ENCODE measurements around the gene HORMAD2.

HORMAD2 gene

DNA sequence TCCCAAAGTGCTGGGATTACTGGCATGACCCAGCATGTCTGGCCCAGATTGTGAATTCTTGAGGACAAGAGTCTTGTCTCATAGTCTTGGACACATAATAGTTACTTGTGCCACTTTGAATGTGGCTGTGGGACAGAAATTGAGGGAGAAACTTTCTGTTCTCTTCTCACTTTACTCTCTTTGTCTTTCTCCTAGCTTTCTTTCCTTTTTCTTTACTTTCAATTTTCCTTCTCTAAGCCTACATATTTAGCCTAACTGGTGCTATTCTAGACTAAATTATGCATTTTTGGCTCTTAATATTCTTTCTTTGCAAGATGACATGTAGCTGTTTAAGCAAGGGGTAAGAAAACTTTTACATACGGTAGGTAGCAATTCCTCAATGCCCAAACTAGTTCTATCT, 33.2 kb downstream of the HORMAD2 start:
- no peak for DNase-seq (ENCODE audit: low spot score)

DNA sequence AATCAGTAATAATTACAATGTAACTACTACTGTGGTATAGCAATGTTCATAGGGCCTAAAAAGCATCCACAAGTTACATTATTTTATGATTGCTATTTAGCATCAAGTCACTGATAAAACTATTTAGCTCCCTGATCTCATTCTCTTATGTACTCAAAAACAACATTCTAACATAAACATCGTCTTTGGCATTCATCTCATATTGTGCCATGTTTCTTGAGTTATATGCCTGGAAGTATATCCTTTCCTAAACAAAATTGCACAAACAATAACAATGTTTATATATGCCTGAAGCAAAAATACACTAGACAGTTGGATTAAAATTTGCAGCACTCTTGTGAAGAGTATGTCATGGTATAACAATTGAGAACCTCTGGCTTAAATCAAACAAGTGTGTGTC, 34.1 kb downstream of the HORMAD2 start:
- DNase-seq (ENCODE audit: low spot score) = no peak

DNA sequence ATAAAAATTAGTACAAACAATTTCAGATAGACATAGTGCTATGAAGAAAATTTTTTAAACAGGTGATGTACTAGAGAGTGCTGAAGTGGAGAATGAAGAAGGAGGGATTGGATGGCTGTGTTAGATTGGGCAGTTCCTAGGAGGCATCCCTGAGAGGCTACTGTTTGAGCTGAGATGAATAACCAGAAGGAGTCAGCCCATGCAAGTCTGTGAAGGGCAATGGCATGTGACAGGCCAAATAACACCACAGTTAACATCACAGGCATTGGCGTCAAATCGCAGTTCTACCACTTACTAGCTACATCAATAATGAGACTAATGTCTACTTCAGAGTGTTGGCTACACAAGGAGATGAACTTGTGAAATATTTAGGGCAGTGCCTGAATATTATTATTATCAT, 35.4 kb downstream of the HORMAD2 start:
- DNase-seq (ENCODE audit: low spot score) = no peak

DNA sequence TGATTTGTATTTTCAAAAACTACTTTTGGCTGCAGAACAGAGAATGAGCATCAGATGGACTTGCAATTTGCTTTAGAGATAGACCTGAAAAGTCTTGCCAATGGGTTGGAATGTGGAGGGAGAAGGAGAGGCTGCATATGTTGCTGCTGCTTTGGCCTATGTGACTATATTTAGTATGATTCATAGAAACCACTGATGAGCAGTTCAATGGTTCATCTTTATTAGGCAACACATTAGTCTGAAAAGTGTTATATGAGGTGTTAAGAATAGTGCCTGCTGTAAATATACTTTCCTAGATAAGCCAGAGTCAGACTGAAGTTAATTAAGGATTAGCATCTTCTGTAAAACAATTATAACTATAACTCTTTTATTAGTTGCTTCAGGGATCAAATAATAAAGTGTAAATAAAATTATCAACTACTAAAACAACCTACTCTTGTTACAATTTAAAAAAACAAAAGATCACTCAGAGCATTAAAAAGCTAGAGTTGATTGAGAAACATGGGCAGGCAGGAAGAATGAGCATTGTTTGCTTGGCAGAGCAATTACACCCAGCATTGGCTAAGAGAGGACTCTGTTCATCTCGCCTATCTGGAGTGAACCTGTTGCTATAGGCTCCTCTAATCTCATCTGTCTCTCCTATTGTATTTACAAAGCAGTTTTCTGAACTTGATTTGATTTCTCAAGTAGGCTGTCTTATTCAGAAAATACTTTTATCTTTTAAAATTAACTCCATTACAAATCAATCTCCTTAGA, 36.3 kb downstream of the HORMAD2 start:
- DNase-seq (ENCODE audit: low spot score) = no peak

DNA sequence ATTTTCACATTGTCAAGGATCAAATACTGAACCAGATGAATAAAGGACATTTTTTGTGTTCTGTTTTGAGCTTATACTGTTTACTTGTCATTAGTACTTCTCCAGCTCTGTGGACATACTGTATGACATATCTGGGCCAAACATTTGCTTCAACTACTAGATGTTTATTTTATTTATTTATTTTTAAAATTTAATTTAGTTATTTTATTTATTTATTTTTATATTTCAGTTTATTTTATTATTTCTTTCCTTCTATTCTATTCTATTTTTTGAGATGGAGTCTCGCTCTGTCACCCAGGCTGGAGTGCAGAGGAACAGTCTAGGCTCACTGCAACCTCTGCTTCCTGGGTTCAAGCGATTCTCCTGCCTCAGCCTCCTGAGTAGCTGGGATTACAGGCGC, 37.0 kb downstream of the HORMAD2 start:
- no peak for DNase-seq (ENCODE audit: low spot score)

DNA sequence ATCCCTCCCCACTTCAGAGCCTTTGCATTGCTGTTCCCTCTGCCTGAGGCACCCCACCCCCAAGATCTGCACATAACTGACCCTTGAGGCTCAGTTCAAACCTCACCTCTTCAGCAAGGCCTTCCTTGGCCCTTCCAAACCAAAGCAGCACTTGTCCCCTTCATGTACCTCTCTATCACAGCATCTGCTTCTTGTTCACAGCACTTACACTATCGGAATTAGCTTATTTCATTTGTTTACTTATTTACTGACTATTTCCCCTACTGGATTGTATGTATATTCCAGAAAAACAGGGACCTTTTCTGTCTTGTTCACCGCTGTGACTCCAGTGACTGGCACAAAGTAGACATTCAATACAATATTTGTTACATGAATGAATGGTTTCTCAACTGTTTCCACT, 38.0 kb downstream of the HORMAD2 start:
- no peak for DNase-seq (ENCODE audit: low spot score)

DNA sequence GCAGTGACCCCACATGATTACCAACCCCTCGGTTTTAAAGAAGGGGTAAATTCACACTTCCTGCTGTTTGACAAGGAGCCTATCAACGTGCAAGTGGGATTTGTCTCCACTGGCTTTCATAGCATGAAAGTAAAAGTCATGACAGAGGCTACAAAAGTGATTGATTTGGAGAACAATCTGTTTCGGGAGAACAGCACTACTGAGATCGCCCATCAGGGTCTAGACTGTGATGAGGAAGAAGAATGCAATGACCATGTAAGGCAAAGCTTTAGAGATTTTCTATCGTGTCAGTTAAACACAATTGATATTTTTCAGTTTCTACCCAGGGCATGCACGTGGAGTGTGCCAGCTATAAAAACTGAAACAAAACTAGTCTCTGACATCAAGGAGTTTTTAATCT, 41.7 kb downstream of the HORMAD2 start:
- DNase-seq (ENCODE audit: low spot score) = no peak

DNA sequence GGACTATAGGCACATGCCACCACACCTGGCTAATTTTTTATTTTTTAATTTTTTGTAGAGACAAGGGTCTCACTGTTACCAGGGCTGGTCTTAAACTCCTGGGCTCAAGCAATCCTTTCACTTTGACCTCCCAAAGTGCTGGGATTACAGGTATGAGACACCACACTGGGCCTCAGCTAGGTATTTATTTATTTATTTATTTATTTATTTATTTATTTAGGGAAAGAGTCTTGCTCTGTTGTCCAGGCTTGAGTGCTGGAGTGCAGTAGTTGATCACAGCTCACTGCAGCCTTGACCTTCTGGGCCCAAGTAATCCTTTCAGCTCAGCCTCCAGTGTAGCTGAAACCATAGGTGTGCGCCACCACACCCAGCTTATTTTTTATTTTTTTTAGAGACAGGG, 43.2 kb downstream of the HORMAD2 start:
- DNase-seq (ENCODE audit: low spot score) = no peak

DNA sequence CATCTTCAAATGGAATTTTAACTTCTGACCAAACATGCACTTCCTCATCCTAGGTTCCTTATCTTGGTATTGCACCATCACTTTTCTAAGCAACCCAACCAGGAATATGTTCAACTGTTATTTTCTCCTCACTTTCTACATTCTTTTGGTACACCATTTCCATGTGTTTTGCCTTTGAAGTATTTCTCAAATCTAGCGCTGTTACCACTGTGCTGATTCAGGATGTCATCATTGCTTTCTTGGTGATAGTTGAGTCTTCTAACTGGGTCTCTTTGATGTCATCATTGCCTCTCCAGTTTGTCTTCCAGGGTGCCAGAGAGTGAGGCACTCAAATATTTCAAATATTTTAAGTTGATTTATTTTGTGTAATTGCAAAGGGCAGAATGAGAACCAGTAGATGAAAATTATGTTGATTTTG, 47.5 kb downstream of the HORMAD2 start:
- DNase-seq (ENCODE audit: low spot score) = no peak

DNA sequence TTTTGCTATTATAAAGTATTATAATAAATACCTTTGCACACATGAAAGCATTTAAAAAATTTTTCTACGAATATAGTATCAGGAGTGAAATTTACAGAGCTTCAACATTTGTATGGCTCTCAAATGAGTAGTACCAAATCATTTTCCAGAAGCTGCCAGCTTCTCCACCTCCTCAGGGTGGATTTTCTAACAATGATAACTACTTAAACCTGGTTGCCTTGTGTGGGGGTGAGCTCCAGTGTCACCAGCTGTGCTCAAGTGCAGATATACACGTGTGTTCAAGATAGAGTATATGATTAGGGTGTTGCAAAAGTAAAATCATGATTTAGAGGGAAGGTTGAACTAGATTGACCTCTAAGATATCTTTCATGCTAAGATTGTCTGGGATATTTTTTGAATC, 48.2 kb downstream of the HORMAD2 start:
- DNase-seq (ENCODE audit: low spot score) = no peak

DNA sequence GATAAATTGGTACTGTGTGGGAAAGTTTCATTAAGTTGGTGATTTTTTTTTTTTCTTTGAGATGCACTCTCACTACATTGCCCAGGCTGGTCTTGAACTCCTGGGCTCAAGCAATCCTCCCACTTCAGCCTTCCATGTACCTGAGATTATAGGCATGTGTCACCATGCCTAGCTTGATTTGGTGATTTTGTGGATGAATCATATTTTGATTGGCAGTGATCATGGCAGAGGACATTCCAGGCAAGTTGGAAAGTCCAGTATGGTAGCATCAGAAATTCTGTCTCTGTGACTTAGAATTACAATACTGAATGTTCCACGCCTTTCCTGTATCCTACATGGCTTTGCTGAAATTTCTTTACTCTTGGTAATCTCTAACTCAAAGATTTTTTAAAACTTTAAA, 49.4 kb downstream of the HORMAD2 start:
- no peak for DNase-seq (ENCODE audit: low spot score)

DNA sequence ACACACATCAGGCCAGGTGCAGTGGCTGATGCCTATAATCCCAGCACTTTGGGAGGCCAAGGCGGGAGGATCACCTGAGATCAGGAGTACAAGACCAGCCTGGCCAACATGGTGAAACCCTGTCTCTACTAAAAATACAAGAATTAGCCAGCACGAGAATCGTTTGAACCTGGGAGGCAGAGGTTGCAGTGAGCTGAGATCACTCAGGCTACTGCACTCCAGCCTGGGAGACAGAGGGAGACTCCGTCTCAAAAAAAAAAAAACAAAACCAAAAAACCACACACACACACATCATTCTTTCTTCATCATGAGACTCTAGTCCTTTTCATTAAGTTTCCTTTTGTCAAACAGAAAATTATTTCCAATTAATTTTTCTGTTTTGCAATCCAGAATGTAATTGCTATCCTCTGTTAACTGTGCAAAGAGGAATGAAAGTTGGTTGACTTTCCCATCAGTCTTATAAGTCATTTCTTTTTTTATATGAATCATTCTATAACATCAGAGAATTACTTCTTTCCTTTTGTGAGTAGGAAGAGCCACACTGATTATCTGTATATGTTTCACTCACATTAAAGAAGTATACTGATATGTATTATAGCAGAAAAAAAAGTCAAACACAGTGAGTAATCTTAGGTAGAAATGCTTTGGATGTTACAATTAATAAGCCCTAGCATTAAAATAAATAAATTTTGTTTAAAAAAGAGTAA, 52.2 kb downstream of the HORMAD2 start:
- DNase-seq (ENCODE audit: low spot score) = no peak

DNA sequence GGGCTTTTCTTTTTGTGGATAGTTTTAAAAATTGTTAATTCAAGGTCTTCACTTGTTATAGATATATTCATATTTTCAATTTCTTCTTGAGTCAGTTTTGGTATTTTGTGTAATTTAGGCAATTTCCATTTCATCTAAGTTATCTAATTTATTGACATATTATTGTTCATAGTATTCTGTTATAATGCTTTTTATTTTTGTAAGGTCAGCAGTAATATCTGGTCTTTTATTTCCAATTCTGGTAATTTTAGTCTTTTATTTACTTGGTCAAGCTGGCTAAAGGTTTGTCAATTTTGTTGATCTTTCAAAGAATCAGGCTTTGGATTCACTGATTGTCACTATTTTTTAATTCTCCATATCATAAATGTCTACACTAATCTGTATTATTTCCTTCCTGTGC, 60.1 kb downstream of the HORMAD2 start:
- DNase-seq (ENCODE audit: low spot score) = no peak

DNA sequence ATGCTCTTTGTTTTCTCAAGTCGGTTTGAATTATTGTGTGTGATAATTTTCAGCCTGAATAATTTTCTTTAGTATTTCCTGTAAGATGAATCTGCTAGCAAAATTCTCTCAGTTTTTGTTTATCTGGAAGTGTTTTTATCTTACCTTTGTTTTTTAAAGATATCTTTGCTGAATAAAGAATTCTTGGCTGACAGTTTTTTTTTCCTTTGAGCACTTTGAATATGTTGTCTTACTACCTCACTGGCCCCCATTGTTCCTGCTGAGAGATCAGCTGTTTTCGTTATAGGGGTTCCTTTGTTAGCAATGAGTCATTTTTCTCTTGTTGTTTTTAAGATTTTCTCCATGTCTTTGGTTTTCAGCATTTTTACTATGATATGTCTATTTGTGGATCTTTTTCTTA, 63.0 kb downstream of the HORMAD2 start:
- no peak for DNase-seq (ENCODE audit: low spot score)

DNA sequence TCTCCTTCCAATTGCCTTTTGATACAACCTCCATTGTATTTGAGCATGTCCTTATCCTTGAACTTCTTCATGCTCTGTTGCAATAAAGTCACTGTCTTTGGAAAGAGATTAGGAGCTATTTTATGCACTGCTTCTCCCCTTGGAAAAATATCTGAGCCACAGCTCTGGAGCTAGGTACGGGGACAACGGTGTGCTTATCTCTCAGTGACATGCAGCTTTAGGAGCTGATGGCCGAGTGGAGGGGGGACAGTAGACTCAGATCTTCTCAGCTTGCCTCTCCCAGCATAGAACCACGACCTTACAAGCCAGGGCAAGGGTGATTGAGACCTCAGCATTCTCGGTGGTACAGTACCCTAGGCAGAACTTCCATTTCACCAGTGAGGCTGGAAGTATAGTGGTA, 64.1 kb downstream of the HORMAD2 start:
- no peak for DNase-seq (ENCODE audit: low spot score)

DNA sequence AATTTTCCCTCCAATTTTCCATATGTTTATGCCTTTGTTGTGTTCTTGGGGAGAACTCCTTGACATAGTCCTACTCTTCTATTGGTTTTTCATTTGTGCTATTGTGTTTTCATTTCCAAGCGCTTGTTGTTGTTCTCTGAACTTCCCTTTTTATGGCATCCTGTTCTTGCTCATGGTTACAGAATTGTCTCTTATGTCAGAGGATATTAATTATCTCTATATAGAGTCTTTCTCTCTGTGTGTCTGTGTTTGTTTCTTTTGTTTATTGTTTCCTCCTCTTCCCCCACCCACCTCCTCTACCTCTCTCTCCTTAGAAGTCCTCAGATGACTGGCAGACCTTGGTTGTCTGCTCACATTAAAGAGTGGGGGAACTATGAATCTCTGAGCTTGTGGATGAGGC, 69.9 kb downstream of the HORMAD2 start:
- no peak for DNase-seq (ENCODE audit: low spot score)

DNA sequence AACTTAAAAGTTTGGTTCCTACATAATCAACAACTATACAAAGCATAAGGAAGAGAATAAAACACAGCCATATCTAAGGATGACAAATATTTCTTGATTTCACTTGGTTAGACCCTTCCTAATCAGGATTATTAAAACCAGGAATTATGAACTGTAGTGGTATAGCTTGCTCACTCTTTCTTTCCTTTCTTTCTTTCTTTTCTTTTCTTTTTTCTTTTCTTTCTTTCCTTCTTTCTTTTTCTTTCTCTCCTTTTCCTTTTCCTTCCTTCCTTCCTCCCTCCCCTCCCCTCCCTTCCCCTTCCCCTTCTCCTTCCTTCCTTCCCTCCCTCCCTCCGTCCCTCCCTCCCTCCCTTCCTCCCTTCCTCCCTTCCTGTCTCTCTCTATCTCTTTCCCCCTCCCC, 78.0 kb downstream of the HORMAD2 start:
- no peak for DNase-seq (ENCODE audit: low spot score)

DNA sequence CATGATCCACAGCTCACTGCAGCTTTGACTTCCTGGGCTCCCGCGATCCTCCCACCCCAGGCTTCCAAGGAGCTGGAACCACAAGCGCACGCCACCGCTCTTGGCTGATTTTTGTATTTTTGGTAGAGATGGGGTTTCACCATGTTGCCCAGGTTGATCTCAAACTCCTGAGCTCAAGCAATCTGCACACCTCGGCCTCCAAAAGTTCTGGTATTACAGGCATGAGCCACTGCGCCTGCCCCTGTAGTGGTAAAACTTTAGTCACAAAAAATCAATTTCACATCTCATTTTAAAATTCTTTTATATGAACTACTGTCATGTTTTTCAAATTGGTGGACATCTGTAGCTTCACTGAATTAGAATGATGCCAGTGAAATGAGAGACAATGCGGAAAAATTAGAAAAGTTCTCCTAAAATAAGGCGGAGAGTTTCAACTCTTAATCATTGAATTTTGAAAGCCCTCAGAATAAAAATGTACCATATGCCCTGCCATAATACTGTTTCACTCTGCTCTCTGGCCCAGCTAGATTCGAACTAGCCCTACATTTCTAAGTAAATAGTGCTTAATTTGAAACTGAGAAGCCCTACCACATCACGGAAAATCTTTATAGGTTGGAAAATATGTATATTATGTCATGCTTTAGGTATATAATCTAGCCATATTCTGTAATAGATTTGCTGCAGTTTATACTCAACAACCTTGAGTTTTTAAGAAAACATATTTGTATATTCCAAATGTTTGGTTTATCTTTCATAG, 78.7 kb downstream of the HORMAD2 start:
- no peak for DNase-seq (ENCODE audit: low spot score)

DNA sequence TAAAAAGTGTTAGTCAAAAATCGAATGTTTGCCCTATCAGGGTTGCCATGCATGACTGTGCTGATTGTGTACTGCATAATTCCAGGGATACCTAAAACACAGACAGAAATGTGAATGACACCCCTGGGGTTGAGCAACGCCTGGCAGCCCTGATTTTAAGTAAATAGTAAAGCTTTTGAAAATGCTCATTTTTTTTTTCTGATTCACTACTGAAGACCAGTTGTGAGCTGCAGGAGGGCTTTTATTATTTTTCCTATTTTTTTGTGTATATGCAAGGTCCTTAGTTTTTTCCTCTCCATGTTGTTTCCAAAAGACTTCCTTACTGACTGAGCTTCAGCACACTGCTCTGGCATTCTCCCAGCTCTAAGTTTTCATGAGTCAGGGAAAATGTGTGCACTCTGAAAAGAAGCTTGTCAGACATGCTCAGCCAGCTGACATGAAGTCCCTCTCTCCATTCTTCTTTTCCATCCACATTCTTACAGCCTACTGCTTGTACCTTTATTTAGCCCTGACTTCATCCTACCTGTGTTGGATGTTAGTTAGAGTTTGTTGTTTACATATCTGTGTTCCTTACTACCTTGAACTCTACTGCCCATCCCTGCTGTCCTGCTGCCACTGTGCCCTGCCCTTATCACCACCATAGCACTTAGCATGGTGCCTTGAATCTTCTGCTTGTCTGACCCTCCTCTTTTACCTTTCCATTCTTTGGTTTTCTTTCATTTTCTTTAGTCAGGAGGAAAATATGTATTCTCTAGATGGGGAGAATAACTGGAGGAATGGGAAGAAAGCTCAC, 79.5 kb downstream of the HORMAD2 start:
- no peak for DNase-seq (ENCODE audit: low spot score)

DNA sequence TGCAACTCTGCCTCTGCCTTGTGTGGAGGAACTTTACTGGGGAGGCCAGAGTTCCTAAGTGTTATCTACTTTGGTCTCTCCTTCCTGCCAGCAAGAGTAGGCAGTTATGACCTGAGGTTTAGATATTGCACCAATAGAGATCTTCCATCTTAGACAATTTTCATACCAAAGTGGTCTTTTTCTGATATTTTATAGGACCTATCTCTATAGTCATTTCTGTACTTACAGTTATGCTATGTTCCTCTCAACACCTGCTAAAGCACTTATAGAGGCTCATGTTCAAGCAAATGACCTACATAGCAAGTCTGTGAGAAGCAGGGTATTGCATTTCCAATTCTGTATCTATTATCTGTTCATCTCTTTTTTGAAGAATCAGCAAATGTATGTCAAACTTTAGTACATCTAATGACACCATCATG, 80.8 kb downstream of the HORMAD2 start:
- DNase-seq (ENCODE audit: low spot score) = no peak

DNA sequence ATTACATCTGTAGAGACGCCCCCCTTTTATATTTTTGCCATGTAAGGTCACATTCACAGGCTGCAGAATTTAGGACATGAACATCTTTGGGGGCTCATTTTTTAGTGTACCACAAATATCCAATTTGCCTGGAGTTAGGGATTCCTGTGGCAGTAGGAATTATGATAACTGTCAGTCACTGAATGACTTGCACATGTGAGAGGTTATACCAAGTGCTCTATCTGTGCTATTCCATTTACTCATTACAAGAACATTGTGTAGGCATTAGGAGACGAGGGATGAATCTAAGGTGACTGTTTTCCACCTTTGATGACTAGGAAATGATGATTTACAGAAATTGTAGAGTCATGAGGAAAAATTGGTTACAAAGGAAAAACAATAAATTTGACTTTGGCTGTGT, 87.0 kb downstream of the HORMAD2 start:
- DNase-seq (ENCODE audit: low spot score) = no peak

DNA sequence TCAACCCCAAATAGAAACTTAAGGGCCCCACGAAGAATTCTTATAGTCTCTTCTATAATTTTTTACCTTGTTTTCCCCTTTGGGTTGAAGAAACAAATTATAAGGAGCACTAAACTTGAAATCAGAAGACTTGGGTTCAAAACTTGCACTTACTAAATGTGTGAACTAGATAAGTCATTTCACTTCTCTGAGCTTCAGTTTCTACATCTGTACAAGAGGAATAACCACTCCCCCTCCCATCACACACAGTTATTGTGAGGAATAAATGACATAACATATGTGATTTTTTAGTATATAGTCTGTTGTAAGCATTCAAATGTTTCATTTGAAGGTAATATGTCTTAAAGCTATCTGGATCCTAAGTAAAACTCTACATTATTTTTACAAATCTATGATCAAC, 87.5 kb downstream of the HORMAD2 start:
- no peak for DNase-seq (ENCODE audit: low spot score)
